Stimulated activated CD4-positive, alpha-beta T cell treated with anti-CD3 and anti-CD28 coated beads, Interleukin-2, amount 100 ng/mL, for 4 hours (primary cell): ENCODE results near the gene HLA-DRB1.
"Not testable (repeated sequence)": the region's sequence is repeated elsewhere in the genome, so short reads cannot be mapped to it uniquely, and the experiment has no call there.

Source experiments
- DNase-seq: peaks from one replicate; pipeline ENCODE4 v3.0.0-alpha.2; 2020; ENCODE audit warnings: low read depth

HLA-DRB1 gene

GRCh38 chr6:32589596-32590449 lies at the start of gene HLA-DRB1:
TSS of gene HLA-DRB1 (minus strand) at chr6:32589848. CDS start at chr6:32589742, 106 bp downstream.
- no peak for DNase-seq

- DNase-seq, result no peak
Measured at GRCh38 chr6:32638532-32639219, 49.0 kb upstream of the HLA-DRB1 start.

- DNase-seq, result no peak
Measured at GRCh38 chr6:32637883-32638282, 48.2 kb upstream of the HLA-DRB1 start.

- DNase-seq, result no peak
Measured at GRCh38 chr6:32637219-32637880, 47.7 kb upstream of the HLA-DRB1 start, which contains the start of gene HLA-DQA1. TSS of gene HLA-DQA1 (plus strand) at chr6:32637406. CDS start at chr6:32637459, 53 bp downstream.

GRCh38 chr6:32635526-32636123 lies 46.0 kb upstream of the HLA-DRB1 start:
- no peak for DNase-seq

GRCh38 chr6:32629793-32630192 lies 40.1 kb upstream of the HLA-DRB1 start:
- not testable (repeated sequence) for DNase-seq

GRCh38 chr6:32627831-32628230 lies 38.2 kb upstream of the HLA-DRB1 start:
- DNase-seq, result no peak

- no peak for DNase-seq
Measured at GRCh38 chr6:32627249-32627648, 37.6 kb upstream of the HLA-DRB1 start.

- no peak for DNase-seq
Measured at GRCh38 chr6:32625137-32625536, 35.5 kb upstream of the HLA-DRB1 start.

GRCh38 chr6:32624565-32624964 lies 34.9 kb upstream of the HLA-DRB1 start:
- DNase-seq, result no peak

GRCh38 chr6:32623693-32624092 lies 34.0 kb upstream of the HLA-DRB1 start:
- DNase-seq, result no peak

- DNase-seq, result no peak
Measured at GRCh38 chr6:32622545-32623401, 33.1 kb upstream of the HLA-DRB1 start.

- no peak for DNase-seq
Measured at GRCh38 chr6:32621372-32621771, 31.7 kb upstream of the HLA-DRB1 start.

- DNase-seq, result no peak
Measured at GRCh38 chr6:32617751-32618150, 28.1 kb upstream of the HLA-DRB1 start.

GRCh38 chr6:32615885-32616532 lies 26.4 kb upstream of the HLA-DRB1 start:
- no peak for DNase-seq

GRCh38 chr6:32614366-32615081 lies 24.9 kb upstream of the HLA-DRB1 start:
- no peak for DNase-seq

GRCh38 chr6:32613475-32613874 lies 23.8 kb upstream of the HLA-DRB1 start:
- no peak for DNase-seq

- DNase-seq, result no peak
Measured at GRCh38 chr6:32610682-32611296, 21.1 kb upstream of the HLA-DRB1 start.
